HG02973 (cell line): ENCODE results near the gene HMGB4.

ENCODE experiments used
- ATAC-seq: cut with Tn5 transposase; IDR thresholded peaks from one replicate; pipeline ENCODE4 v1.9.1; 2021; ENCODE audit warnings: moderate library complexity; ENCODE audit not compliant: unreplicated experiment

The HMGB4 gene

GRCh38 chr1:33846861-33847260, 17.0 kb upstream of the HMGB4 start:
- ATAC-seq = no peak

- ATAC-seq = no peak
Observed at GRCh38 chr1:33848205-33848937, 15.5 kb upstream of the HMGB4 start.

GRCh38 chr1:33849211-33849610, 14.7 kb upstream of the HMGB4 start:
- no peak for ATAC-seq

- ATAC-seq = no peak
Observed at GRCh38 chr1:33850481-33850880, 13.4 kb upstream of the HMGB4 start.

GRCh38 chr1:33852711-33853110, 11.2 kb upstream of the HMGB4 start:
- no peak for ATAC-seq

GRCh38 chr1:33853431-33853830, 10.4 kb upstream of the HMGB4 start:
- ATAC-seq = no peak

GRCh38 chr1:33854091-33854490, 9.8 kb upstream of the HMGB4 start:
- ATAC-seq = no peak

- ATAC-seq = no peak
Observed at GRCh38 chr1:33860671-33861070, 3.2 kb upstream of the HMGB4 start.

GRCh38 chr1:33864460-33865389, 846 bp downstream of the HMGB4 start:
- ATAC-seq = no peak

GRCh38 chr1:33866281-33866680, 2.4 kb downstream of the HMGB4 start:
- ATAC-seq = no peak

GRCh38 chr1:33867684-33868083, 3.8 kb downstream of the HMGB4 start:
- ATAC-seq = no peak

- ATAC-seq = no peak
Observed at GRCh38 chr1:33872275-33872674, 8.4 kb downstream of the HMGB4 start.

GRCh38 chr1:33872683-33873082, 8.8 kb downstream of the HMGB4 start:
- ATAC-seq = no peak

- no peak for ATAC-seq
Observed at GRCh38 chr1:33874636-33875035, 10.8 kb downstream of the HMGB4 start.

GRCh38 chr1:33875862-33876261, 12.0 kb downstream of the HMGB4 start:
- ATAC-seq = no peak

- ATAC-seq = no peak
Observed at GRCh38 chr1:33876970-33877650, 13.2 kb downstream of the HMGB4 start.

- ATAC-seq = no peak
Observed at GRCh38 chr1:33878392-33878791, 14.5 kb downstream of the HMGB4 start.

- ATAC-seq = no peak
Observed at GRCh38 chr1:33880305-33880704, 16.4 kb downstream of the HMGB4 start.

GRCh38 chr1:33886496-33886895, 22.6 kb downstream of the HMGB4 start:
- no peak for ATAC-seq

GRCh38 chr1:33893147-33893830, 29.4 kb downstream of the HMGB4 start:
- no peak for ATAC-seq

- no peak for ATAC-seq
Observed at GRCh38 chr1:33895396-33895795, 31.5 kb downstream of the HMGB4 start.
